ENCODE data around the gene HEXIM1.

Gene HEXIM1

DNA sequence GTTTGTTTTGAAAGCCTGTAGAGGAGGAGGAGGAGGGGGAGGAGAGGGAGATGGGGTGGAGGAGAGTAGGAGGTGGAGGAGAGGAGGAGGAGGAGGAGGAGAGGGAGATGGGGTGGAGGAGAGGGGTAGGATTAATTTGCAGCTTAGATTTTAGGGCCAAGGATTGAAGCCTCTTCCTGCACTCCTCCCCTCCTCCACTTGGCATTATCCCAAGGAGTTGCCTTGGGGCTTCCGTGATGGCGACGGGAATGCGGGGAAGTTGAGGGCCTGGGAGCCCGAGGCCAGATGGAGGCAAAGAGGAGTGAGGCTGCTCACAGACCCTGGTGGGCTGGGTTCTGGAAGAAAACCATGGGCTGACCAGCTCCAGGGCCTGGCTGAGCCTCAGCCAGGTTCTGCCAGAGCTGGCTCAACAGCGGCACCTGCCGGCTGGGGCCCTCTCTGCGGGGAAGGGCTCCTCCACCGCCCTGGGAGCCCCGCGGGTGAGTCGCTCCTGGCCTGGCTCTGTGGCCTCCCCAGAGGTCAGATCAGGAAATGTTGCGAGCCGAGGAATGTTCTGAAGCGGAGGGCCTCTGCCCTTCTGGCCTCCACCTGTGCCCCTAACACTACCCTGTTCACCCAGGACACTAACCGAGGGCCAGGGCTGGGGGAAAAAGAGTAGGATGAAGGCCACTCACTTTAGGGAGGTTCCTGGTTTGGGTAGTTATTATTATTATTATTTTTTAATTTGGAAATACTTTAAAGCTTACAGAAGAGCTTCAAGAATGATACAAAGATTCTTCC is 49.5 kb downstream of the HEXIM1 start:
- Histone ChIP-seq H3K4me1 (ENCODE audit: control insufficient read depth, insufficient read depth, low read length) (peaks cover 7% of the 10 kb centered on the region), H3K27ac (ENCODE audit: insufficient read depth, low read depth, low read length, poor library complexity, severe bottlenecking) (peak overlapping the region; percentile 9), H3K36me3 (ENCODE audit: control insufficient read depth, insufficient read depth, low read length) (no peaks in the 10 kb centered on the region), H3K27me3 (ENCODE audit: control insufficient read depth, insufficient read depth, low read length, poor library complexity, severe bottlenecking) (no peaks in the 10 kb centered on the region), H3K9me3 (ENCODE audit: control insufficient read depth, low read length) (no peaks in the 10 kb centered on the region), H3K4me3 (ENCODE audit: insufficient read depth, low read depth, low read length) (no peak overlapping the region)
- 1 to 2% methylated on average over 15 to 16 of the region's 16 CpGs for WGBS, 2 experiments

DNA sequence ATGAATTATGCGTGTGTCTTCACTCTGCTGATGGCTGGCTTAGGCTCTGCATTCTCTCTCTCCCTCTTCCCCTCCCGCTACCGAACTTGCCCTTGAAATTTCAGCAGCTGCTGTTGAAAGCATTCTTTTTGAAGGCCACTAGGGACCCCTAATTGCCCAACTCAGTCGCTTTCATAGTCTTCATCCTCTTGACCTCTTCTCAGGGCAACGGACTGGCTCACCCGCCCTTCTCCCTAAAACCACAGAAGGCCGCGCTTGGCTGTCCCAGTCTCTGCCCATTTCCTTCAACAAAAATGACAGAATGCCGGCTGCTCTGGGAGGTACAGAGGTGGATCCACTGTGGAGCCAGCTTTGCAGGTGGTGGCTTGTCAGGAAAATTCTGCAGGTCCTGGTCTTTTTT is 52.4 kb downstream of the HEXIM1 start:
- Histone ChIP-seq H3K36me3 (ENCODE audit: control insufficient read depth, insufficient read depth, low read length) (no peaks in the 10 kb centered on the region), H3K9me3 (ENCODE audit: control insufficient read depth, low read length) (no peaks in the 10 kb centered on the region), H3K27me3 (ENCODE audit: control insufficient read depth, insufficient read depth, low read length, poor library complexity, severe bottlenecking) (no peaks in the 10 kb centered on the region), H3K4me3 (ENCODE audit: insufficient read depth, low read depth, low read length) (no peak overlapping the region), H3K4me1 (ENCODE audit: control insufficient read depth, insufficient read depth, low read length) (peaks cover 7% of the 10 kb centered on the region), H3K27ac (ENCODE audit: insufficient read depth, low read depth, low read length, poor library complexity, severe bottlenecking) (no peak overlapping the region)
- WGBS, 2 experiments = 75 to 80% methylated on average over 9 of the region's 9 CpGs

- 83 to 92% methylated on average over 4 of the region's 4 CpGs for WGBS, 2 experiments
- H3K4me1 ChIP-seq (ENCODE audit: control insufficient read depth, insufficient read depth, low read length) = peaks cover 7% of the 10 kb centered on the region
- H3K4me3 ChIP-seq (ENCODE audit: insufficient read depth, low read depth, low read length) = no peak overlapping the region
- H3K36me3 ChIP-seq (ENCODE audit: control insufficient read depth, insufficient read depth, low read length) = no peaks in the 10 kb centered on the region
- no peak overlapping the region for H3K27ac ChIP-seq (ENCODE audit: insufficient read depth, low read depth, low read length, poor library complexity, severe bottlenecking)
- H3K27me3 ChIP-seq (ENCODE audit: control insufficient read depth, insufficient read depth, low read length, poor library complexity, severe bottlenecking) = no peaks in the 10 kb centered on the region
- H3K9me3 ChIP-seq (ENCODE audit: control insufficient read depth, low read length) = no peaks in the 10 kb centered on the region
Measured at GRCh38 chr17:45201457-45201856, 53.2 kb downstream of the HEXIM1 start.

Data from ectodermal cell (in vitro differentiated cells).